Kidney capillary endothelial cell (primary cell): ENCODE results near the gene CEMIP.
"Not testable (repeated sequence)": the region's sequence is repeated elsewhere in the genome, so short reads cannot be mapped to it uniquely, and the experiment has no call there.

ENCODE experiments used
- DNase-seq: peaks from one replicate; pipeline ENCODE4 v3.0.0-alpha.2; 2018; ENCODE audit warnings: low spot score

Gene CEMIP

DNA sequence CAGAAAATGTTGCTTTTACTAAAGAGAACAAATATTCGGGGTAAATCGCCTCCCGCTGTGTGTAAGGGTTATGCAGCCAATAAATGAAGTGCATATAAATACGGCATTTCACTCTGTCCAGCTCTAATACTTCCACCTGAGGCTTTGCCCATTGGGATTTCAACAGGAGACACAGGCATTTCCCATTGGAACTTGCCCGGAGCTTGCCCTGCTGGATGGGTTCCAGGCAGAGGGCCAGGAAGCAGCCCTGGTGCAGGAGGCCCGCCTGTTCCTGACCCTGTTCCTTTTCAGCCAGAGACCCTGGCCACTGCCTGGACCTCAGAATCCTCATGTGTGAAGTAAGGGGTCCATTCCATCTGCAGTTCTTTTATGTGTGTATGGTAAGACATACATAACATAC is 17.4 kb upstream of the CEMIP start:
- no peak for DNase-seq

DNA sequence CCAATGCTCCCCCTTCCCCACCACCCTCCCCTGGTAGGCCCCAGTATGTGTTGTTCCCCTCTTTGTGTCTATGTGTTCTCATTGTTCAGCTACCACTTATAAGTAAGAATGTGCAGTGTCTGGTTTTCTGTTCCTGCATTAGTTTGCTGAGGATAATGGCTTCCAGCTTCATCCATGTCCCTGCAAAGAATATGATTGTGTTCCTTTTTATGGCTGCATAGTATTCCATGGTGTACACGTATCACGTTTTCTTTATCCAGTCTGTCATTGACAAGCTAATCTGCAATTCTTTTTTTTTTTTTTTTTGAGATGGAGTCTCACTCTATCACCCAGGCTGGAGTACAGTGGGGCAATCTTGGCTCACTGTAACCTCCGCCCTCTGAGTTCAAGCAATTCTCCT is 15.9 kb upstream of the CEMIP start:
- not testable (repeated sequence) for DNase-seq

DNA sequence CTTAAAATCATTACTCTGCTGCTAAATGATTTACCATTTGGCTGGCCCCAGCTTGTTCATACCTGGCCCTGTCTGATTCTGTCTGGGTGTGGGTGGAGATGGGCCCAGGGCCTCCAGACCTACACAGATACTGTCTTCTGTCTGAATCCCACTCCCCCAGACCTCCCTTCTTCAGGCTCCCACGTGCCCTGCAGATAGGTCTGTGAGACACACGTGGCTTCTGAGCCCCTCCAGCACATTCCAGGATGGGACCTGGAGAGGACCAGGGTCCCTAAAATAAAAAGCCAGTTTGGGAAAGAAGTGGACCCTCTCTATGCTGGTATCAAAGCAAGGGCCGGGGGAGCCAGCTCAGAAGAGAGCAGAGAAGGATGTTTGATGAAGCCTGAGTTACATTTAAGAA is 14.6 kb upstream of the CEMIP start:
- no peak for DNase-seq

DNA sequence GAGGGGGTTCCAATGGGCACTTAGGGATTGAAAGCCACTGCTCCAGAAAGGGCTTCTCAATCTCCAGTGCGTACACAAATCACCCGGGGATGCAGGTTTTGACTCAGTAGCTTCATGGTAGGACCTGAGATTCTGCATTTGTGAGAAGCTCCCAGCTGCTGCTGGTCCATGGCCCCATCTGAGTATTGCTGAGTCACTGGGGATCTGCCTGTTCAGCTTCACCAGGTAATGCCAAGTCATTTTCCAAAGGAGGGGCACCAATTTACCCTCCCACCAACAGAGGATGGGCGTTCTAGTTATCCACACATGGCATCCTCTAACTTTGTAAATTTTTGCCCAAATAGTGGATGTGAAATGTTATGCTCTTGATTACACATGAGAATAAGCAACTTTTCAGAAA is 12.9 kb upstream of the CEMIP start:
- no peak for DNase-seq

DNA sequence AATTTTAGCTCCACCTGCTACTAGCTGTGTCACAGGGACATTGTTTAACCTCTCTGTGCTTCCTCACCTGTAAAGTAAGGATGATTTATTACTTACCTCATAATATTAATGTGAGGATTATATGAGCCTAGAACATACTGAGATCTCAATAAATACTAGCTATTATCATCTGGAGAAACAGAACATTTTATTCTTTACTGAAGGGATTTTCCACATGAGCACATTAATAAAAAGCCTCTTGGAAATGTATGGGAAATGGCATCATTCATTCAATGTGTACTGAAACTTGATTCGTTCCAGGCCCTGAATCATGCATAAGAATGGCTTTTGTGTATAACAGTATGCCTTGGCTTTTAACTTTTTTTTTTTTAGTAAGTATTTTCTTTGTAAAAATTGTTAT is 11.0 kb upstream of the CEMIP start:
- DNase-seq = no peak

DNA sequence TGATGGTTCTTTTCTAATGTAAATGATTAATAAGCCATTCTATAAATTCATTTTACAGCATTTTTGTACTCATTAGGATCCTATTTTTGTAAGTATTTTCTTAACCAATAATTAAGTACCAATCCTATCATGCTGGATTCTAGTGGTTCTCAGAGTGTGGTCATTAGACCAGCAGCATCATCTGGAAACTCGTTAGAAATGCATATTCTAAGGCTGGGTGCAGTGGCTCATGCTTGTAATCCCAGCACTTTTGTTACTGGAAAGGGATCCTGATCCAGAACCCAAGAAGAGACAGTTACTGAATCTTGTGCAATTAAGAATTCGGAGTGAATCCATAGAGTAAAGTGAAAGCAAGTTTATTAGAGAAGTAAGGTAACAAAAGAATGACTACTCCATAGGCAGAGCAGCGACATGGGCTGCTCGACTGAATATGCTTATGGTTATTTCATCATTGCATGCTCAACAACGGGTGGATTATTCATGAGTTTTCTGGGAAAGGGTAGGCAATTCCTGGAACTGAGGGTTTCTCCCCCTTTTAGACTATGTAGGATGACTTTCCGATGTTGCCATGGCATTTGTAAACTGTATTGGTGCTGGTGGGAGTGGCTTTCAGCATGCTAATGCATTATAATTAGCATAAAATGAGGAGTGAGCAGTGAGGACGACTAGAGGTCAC is 9.9 kb upstream of the CEMIP start:
- DNase-seq = no peak

DNA sequence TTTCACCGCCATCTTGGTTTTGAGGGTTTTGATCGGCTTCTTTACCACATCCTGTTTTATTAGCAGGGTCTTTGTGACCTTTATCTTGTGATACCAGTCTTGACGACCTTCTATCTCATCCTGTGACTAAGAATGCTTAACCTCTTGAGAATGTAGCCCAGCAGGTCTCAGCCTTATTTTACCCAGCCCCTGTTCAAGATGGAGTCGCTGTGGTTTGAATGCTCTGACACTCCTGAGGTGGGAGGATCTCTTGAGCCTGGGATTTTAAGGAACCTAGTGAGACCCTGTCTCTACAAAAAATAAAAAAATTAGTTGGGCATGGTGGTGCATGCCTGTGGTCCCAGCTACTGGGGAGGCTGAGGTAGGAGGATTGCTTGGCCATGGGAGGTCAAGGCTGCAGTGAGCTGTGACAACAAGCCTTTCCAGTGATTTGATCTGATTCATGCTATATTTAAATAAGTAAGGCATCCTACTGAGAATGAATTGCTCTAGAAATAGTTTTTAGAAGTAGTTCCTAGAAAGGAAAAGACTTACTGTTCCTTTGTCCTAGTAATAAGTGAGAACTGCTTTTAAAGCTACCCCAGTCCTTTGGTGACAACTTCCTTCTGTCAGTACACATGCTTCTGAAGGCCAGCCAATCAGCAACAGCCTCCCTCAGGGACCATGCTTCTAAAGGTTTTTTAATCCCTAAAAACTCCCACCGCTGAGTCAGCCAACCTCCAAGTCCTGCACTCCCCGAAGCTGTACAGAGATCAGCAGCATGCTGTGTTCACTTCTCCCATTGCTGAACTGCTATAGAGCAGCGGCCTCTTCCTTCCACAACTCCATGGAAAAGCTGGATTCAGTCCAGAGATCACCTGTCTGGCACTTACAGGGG is 9.1 kb upstream of the CEMIP start:
- DNase-seq = no peak

DNA sequence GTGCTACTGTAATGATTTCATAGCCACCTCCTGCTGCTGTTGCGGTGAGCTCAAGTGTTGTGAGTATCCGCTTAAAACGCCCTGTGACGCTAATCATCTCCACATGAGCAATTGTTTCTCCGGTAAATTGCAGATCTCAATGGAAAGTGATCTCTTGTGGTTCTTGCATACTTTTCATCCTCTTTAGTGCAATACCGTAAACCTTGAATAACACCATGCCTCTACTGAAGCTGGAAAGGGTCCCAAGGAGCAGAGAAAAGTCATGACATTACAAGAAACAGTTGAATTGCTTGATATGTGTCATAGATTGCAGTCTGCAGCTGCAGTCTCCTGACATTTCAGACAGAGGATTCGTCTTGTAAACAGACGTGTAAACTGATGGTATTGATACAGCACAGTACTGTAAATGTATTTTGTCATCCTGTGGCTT is 6.0 kb upstream of the CEMIP start:
- no peak for DNase-seq

DNA sequence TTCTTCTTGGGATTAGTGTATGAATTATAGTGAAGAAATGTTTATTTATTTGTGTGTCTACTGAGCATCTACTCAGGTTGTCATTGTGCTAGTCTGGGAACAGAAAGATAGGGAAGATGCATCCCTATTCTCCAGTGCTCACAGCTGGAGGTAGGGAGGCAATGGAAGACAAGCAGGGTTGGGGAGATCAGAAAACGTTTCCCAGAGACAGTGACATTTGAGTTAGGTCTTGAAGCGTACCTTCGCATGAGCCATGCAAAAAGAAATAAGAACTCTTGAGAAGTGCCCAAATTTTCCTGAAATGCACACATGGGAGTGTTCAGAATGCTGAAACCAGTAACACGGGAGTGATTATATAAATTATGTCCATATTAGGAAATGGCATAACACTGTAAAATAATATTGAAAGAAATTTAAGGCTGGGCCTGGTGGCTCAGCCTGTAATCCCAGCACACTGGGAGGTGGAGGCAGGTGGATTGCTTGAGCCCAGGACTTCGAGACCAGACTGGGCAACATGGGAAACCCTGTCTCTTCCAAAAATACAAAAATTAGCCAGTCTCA is 5.3 kb upstream of the CEMIP start:
- DNase-seq = no peak

DNA sequence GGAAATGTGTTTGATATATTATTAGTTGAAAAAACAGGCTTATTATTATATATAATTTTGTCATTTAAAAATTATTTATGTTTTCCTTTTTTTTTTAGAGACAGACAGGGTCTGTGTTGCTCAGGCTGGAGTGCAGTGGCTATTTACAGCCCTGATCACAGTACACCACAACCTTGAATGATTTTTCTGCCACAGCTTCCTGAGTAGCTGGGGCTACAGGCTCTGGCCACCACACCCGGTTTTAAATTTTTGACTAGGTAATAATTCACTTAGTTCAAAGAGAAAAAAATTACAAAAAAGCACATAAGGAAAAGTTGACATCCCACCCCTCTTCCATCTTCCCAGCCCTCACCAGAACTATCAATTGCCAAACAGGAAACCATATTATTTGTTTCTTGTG is 4.7 kb upstream of the CEMIP start:
- no peak for DNase-seq

DNA sequence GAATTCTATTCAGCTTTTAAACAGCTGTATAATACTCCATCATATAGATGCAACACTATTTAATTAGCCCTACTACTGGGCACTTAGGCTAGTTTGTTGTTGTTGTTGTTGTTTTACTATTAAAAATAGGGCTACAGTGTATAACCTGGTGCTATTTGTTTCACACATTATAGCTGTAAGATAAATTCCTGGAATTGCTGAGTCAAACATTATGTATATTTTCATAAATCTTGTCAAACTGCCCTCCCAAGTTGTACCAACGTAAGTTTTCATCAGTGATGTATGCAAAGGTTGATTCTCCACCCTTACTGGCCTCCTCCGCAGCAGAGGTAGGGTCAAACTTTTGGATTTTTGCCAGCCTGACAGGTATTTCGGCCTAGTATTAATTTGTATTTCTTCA is 3.8 kb upstream of the CEMIP start:
- DNase-seq = no peak

DNA sequence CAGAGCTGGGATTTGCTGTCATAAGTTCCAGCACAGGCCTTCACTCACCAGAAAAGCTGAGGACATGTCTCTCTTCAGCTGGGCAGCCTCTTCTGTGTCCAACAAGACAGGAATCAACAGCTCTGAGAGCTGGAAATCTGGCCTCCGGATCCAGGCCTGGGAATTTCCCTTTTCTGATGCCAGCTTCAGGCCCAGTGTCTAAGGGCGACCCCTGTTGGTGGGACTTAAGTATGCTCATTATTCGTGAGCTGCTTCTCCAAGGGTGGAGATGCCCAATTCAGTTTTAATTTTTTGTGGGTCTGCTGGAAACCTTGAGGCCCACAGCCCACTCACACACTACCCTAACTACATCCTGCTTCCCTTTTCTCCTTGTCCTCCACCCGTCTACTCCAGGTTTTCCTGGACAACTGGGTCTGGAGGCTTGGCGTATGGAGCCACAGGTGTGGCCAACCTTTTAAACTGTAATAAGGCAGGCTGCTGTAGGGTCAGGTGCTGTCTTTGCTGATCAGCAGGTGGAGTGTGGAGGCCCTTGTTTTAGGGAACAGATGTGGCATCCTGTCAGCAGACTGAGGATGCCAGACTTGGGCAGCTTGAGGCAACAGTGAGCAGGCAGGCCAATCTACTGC is 2.6 kb upstream of the CEMIP start:
- peak; percentile 16 for DNase-seq

DNA sequence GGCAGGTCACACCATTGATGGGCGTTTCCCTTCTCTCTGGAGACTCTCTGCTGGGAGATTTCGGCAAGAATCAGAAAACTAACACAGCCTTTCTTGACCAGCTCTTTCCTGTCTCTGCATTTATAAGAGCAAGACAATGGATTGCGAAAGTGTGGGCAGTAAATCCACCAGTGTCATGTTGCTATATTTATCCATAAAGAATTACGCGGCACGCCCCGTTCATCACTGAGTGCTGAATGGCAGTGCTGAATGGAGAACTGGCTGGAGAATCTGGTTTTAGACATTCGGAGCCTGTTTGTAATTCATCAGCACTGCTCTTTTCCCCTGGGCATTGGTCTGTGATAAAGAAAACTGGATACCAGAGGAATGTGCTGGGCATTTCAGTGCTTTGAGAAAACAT is 2.0 kb upstream of the CEMIP start:
- peak; percentile 14 for DNase-seq

DNA sequence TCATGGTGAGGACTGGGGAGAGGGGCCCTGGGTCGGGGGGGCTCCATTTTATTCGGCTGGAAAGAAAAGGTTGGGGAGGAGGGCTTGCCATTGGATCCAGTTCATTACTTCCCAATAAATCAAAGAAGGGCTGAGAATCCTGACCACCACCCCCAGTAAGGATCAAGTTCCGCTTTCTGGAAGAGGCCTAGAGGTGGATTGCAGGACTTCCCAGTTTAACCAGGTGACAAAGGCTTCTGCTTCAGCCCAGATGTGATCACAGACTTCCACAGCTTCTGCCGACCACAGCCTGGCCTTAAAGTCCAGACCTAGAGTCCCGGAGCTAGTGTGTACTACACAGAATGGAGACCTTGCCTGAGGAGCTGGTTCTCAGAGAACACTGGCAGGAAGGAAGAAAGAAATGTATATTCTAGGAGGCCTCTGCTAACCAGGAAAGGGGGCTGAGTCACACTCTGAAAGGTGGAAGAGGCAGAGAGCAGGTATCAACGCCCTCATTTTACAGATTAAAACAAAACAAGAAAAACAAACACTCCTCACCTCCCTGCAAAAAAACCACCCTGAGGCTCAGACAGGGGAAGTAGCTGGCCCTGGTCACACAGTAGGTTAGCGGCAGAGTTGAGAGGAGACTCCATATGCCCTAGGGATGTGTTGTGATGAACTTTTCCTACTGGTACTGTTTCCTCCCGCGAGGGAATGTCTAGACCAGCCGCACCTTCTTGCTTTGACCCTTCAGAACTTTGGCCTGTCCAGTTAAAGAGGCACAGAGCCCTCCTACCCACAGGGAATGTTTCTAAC is 1.1 kb upstream of the CEMIP start:
- DNase-seq = peak; percentile 12

DNA sequence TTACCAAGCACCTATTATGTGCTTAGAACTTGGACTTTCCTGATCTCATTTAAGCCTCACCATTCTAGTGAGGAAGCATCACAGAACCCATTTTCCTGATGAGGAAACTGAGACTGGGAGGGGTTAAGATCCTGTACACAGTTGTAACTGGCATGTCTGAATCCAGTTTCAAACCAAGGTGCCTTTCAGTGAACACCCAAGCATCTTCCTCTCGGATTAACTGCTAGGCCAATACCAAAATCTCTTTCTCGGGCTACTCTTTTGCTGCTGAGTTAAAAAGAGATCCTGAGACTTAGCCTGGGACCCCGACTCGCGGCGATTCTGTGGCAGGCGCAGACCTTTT is 578 bp upstream of the CEMIP start:
- no peak for DNase-seq

DNA sequence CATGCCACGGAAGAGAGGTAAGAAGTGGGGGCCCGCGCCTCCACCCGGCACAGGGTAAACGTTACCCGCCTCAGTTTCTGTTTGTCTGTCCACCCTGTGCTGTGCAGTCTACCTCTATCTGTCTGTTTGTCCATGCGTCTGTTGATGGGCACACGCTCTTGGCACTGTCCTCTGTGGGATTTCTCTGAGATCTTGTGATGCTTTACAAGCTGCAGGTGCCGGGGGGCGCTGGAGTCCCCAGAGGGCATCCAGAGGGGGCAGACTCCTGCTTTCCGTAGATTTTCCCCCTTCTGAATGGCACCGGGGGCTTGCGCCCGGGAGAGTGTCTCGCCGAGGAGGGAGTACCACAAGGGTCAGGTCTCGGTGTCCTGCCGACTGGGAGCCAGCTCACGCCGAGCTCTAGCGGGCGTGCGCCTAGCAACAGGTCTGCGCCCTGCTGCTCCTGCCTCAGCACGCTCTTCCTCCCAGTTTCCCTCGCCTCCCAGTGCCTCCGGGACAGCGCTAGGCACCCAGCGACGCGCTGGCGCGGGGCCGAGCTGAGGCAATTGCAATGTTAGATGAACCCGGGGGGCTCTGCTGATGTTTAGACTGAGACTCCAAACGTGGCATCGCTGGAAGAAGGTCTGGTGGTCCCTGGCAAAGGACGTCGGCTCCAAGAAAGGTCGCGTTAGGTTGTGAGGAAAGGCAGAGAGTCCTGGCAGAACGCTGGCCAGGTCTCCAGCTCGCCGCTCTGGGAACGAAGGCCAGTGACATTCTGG is 667 bp downstream of the CEMIP start:
- DNase-seq = peak; percentile 36

DNA sequence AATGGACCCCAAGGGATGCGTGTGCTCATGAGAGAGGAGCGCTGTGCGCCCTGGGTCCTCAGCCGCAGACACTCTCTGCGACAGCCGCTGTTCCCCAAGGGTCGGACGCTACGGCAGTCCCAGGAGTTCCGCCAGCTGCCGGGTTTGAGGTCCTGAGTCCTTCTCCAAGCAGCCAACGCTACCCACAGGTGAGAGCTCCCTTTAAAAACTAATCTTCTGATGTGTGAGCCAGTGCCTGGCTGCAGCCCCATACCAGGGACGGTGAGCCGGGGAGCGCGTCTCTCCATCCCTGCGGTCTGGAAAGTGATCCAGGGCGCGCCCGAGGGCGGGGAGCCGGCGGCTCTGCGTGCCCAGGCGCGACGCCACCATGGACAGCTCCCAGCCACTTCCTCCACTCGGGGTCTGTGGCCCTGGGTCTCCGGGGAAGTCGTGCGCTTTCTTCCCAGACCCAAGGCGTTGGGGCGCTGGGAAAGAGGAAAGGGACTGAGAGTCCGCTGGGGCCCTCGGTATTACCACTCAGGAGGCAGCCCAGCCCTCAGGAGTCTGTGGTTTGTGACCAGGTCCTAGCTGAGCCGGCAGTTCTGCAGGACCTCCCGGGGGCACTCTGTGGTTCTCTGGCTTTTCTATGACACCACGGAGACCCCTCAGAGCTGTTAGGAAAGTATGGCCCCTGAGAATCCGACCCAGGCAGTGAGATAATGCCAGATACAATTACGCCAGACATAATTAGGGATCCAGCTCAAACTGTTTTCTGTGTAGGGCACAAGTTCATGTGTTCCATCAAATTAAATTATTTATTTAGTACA is 1.4 kb downstream of the CEMIP start:
- DNase-seq = peak; percentile 39

DNA sequence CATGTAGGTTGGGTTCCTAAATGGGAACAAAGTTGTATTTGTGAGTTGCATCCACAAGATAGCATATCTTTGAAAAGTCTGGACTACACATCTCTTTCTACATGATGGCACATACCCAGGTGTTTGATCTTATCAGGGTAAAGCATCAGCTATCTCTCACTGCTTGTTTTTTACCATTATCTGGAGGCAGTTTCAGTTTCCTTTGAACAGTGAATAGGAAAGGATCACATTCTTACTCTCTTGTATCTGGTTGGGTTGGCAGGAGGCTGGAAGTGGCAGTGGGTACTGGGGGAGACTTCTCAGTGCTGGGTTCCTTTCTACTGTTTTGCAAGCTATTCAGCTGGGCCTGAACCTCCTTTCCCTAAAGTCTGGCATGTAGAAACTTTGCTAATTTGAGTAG is 4.1 kb downstream of the CEMIP start:
- no peak for DNase-seq

DNA sequence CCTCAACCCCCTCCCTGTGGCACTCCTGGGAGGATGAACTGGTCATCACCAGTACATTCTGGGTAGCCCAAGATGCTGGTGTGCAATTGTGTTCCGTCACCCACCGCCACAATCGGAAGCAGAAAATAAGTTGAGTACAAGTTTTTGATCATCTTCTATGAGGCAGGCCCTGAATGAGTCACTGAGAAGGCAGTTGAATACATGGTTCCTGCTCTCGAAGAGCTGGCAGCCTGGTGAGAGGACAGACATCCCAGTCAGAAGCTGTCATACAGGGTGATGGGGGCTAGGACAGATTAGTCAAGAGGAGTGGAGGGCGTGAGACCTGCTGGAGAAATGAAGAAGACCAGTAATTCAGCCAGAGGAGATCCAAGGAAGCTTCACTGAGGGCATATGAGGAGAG is 6.2 kb downstream of the CEMIP start:
- no peak for DNase-seq

DNA sequence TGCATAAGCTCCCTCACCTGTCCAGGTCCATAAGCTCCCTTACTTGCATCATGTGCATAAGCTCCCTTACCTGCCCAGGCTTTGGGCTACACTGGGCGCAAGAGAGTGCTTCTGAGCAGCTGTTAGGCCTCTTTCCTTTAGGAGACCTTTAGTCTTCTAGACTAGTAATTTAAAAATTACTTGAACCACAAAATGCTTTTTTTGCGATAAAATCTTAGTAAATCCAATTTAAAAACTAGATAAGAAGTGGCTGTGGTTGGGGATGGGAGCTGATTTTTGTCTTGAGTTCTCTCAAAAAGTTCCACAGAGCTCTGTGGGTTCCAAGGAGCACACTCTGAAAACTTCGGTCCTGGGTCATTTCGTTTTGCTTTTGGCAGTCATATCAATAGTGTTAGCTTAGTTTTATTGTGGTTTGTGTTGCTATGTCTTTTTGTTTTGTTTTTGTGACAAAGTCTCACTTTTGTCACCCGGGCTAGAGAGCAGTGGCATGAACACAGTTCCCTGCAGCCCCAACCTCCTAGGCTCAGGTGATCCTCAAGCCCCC is 6.7 kb downstream of the CEMIP start:
- DNase-seq = no peak
